Activated CD8-positive, alpha-beta memory T cell treated with anti-CD3 and anti-CD28 coated beads for 4 hours (primary cell): ENCODE results near the gene ARHGAP19.

Experiments
- DNase-seq, 2 donors: peaks; one replicate each; pipeline ENCODE4 v3.0.0-alpha.2; 2020; ENCODE audit warnings: low read depth in 2 of 2

ARHGAP19 gene

DNA sequence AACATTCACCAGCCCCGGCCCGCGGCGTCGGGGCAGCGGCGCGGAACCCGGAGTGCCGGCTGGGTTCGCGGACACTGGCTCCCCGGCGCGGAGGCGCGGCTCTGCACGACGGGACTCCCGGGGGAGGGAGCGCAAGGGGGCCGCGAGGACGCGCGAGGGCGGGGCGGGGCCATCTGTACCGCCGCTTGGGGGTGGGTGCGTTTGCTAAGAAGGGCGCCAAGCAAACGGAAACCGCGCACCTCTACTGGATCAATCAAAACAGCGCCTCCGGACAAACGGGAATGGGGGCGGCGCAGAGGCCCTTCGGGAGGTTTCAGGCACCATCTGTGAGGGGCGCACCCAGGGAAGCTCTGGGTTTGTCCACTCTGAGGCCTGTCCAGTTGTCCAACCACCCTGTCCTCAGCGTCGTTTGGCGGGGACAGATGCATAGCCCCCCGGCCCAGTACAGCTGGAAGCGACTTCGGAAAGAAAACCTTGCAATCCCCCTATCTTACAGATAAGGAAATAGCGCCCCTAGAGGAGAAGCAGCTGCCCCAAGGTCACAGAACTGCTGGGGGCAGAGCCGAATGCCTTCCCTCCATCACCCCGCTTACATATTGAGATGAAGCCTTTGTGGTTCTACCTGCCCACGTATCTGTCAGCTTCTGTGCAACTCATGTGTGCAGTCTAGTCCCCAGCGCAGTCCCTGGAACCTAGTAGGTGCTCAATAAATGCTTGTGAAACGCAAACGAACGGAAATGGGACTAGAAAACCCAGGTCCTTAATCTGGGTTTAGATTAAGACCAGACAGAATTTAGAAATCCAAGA lies 96.0 kb downstream of the ARHGAP19 start:
- peak; percentile 33 to 38 for DNase-seq

DNA sequence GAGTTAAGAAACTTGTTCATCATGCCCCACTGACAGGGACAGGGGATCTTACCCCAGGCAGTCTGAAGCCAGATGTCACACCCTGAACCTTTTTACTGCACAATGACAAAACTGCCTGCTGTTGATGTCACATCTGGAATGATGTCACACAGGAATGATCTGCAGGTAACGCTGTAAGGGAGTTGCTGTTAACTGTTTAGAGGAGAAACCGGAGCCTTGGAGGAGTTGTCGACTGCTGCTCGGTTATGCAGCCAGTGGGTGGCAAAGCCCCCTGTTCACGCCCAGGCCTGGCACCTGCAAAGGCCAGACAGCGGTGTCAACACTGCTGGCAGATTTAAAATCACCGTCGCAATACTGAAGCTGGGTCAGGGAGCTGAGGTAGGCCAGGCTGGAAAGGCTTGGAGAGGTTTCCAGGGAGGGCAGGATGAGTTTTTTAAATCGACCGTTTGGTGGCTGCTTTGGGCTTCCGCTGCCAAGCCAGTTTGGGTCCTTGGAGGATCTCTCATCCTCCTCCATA lies 96.7 kb downstream of the ARHGAP19 start:
- DNase-seq: no peak

DNA sequence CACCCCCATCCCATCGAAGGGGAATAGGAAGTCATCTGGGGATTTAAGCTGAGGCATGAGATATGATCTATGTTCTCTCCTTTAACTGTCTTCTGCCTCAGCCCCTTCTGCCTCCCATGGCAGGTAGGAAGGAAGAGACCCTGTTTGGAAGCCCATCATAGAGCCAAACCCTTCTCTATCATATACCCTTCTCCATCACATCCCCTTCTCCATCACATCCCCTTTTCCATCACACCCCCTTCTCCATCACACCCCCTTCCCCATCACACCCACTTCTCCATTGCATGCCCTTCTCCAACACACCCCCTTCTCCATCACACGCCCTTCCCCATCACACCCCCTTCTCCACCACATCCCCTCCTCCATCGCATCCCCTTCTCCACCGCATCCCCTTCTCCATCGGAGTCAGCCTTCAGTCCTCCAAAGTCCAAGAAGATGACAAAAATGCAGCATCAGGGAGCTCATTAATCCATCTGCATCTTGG lies 99.4 kb downstream of the ARHGAP19 start:
- no peak for DNase-seq

DNA sequence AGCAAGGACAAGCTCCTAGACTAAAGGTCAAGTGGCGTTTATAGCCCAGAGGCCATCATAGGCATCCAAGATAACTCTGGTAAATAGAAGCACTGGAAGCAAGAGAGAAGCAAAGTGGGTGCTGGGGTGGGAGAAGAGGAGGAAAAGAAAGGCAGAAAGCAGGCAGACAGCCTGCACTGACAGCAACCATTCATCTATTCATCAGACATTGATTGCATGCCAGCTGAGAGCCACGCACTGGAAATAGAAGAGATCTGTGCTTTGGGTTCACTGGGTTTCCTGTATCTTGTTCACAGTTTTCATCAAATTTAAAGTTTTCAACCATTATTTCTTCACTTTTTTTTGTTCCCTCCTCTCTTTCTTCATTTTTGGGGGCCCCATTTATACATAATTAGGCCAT lies 102.0 kb downstream of the ARHGAP19 start:
- DNase-seq: no peak

DNA sequence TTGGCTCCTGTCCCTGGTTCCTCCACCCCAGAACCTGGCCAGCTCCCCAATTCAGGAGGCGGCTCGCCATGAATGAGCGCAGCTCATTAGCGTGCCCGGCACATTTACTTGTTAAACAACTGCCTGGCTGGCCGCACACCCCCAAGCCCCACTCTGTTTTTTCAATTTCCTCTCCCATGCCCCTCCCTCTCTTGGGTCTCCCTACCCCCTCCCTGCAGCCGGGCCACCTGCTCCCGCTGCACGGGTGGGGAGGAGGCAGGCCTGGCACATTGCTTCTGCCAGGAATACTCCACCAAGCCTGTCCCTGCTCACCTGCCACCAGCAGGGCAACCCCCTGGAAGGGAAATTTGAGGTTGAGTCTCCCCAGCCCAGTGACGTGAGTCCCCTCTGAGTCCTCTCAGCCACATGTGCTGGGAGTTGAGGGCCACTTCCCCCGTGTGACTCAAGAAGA lies 104.2 kb downstream of the ARHGAP19 start:
- DNase-seq: no peak

DNA sequence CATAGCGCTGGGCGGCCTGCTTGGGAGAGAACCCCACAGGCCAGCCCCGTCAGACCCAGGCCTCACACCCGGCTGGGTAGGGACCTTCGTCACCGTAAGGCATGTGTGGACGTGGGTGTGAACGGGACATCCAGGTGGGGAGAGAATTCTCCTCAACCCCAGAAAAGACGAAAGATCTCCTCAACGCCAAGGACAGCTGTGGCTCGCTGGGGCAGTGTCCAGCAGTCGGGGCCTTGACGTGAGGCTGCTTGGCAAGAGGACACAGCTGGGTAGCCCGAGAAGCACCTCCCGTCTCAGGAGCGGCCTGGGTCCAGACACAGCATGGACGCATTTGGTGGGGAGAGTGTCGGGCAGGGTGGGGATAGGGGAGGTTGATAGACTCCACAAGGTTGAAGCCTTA lies 105.5 kb downstream of the ARHGAP19 start:
- DNase-seq: no peak

DNA sequence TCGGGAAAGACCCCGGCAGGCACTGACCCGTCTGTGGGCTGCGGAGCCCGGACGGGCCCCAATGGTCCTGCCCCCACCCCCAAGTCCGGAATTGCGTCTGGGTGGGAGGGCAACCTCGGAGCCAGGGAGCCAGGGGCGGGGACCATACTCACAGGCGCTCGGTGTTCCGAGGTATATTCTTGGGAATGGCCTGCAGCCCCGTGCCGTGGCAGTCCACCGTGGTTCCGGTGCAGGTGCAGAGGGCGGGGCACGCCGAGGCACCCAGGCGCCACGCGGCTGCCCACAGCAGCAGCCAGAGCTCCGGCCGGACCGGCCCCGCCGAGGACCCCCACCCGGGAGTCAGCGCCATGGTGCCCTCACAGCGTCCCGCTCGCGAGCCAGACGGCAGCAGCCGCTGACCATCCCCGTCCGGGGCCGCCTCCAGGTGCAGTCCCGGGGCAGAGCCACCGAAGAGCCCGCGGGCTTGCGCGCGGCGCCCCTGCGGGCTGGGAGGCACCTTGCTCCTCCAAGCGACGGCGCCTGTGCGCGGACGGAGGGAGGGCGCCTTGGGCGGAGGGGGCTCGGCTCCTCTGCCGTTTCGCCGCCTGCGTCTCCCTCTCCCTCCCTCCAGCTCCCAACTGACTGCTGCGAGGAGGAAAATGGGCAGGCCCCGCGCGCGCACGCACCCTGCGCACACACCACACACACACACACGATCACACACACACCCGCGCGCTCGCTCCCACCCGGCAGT lies 106.9 kb downstream of the ARHGAP19 start, which contains the start of gene SLIT1:
Gene SLIT1 (minus strand): TSS at position 634 of the 733 bp plus-strand sequence. CDS start 285 bp downstream, at position 349.
- no peak for DNase-seq

DNA sequence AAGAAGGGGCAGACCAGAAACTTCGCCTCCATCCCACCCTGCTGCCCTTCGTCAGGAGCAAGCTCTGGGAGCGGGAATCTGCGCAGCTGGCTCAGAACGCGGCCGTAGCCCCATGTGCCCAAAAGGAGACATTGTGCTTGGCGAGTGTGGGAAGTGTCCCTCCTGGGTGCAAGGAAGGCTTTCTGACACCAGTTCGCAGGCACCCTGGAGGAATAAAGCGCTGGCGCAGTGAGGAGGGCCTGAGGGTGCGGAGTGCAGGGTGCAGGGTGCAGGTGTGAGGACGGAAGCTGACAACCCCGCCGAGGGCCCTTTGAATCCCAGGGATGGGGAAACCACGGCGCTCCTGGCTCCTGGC lies 107.5 kb downstream of the ARHGAP19 start:
- no peak for DNase-seq

DNA sequence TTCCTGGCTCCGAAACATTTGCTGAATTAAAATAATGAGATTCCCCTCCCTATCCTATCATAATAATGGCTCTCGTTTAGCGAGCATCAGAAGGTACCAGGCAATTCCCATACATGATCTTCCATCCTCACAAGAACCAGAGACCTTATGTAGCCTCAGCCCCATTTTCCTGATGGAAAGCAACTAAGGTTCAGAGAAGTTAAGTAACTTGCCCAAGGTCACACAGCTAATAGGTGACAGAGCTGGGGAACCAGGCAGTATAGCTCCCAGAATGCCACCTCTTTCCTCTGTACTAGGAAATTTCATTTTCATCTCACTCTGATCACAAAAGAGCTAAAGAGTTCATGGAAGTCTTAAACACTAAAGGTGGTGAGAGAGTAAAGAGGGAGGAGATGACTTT lies 109.1 kb downstream of the ARHGAP19 start:
- no peak for DNase-seq

DNA sequence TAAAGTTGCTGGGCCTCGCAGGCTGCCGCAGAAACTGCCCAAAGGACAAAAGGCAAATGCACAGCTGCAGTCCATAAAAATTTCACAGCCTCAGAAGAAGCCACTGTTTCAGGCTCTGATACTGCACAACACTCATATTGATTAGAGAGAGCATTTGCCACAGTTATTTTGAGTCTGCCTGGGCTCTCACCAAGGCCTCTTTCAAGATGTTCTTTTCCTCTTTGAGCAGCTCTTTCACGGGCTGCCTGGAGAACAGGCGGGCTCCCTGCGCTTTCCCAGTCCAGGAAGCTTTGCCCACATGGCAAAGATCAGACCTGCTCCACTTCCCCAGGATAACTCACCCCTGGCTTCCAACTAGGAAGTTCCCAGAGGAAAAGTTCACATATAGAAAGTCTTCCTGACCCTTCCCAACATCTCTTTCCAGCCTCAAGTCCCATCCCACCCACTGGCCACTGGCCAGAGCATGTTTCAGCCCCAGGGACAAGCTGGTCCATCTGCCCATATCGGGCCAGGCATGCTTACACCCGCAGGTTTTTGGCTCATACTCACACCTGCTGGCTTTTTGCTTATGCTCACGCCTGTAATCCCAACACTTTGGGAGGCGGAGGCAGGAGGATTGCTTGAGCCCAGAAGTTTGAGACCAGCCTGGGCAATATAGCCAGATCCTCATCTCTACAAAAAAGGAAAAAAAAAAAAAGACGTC lies 110.0 kb downstream of the ARHGAP19 start:
- DNase-seq: no peak

DNA sequence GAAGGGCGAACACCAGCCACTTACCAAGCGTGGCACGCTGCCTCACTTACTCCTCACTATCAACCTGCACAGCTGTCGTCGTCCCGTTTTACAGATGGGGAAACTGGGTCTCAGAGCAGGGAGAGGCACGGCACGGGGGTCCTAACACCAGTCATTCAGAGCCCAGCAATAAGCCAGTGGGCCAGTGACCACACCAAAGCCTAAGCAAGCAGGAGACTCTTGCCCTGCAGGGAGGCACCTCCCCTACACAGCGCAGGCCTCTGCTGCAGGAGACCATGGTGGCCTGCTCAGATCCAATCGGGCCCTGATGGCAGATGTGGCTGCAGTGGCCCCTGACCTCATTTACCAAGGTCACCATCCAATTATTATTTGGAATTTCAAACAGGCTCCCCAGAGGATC lies 111.5 kb downstream of the ARHGAP19 start:
- DNase-seq: no peak

DNA sequence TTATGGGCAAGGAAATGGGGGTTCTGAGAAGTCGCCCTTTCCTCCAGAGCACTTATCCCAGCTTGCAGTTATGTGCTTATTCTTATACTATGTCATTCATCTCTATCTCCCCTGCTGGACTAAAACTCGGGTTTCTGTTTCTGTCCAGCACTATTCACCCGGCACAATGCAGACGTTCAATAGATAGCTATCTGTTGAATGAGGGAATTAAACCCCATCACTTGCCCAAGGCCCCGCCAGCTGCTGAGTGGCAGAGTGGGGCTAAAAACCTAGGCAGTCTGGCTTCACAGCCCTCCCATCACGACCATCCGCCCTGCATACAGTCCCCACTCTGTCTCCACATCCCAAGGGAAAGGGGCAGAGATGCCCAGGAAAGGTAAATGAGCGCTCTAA lies 112.1 kb downstream of the ARHGAP19 start:
- DNase-seq: no peak

DNA sequence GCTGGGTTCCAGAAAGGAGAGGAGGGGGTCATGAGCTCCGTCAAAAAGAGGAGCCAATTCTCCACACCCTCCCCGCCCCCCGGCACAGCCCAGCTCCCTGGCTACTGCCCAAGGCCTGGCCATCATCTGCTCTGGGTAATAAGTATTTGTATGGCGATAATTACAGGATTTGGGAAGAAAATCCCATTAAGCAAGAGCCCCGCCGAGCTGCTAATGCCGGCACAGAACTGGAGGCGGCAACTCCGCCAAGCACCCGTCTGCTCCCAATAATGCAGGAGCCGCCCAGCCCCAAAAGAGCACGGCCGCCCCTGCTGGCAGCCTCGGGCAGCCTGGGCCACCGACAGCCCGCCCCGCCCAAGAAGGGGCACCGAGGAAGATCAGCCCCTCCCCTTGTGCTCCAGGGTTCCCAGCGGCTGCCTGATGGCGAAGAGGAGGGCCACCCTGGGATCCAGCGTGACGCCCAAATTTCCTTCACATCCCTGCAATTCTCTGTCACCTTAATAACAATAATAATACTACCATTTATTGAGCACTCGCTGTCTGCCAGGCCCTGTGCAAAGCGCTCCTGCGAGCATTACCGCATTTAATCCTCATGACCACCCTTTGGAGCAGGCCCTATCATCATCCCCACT lies 112.6 kb downstream of the ARHGAP19 start:
- DNase-seq: no peak

DNA sequence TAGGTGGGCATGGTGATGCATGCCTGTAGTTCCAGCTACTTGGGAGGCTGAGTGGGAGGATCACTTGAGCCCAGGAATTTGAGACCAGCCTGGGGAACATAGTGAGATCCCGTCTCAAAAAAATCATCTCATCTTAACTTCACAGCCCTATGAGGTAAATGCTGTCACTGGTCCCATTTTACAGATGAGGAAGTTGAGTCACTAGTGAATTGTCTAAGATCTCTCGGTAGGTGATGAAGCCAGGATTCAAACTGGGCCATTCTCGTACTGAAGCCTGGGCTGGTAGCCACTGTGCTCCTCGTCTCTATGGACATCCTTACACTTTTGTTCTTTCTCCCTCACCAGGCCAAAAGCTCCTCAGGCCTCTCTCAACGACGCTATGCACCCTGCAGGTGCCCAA lies 113.1 kb downstream of the ARHGAP19 start:
- no peak for DNase-seq

DNA sequence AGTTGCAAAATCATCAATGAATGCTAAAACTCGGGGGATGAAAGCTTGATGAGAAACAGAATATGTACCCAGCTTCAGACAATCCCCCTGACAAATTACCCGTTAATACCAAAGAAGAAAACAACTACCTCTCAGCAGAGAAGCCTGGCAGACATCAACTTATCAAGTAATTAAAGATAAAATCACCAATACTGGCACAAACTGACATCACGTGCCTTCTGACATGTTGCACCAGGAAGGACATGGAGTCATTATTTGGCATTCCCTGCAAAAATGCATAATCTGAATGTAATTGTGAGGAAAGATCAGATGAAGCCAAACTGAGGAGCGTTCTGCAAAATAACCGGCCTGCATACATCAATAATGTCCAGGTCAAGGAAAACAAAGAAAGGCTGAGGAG lies 114.4 kb downstream of the ARHGAP19 start:
- no peak for DNase-seq

DNA sequence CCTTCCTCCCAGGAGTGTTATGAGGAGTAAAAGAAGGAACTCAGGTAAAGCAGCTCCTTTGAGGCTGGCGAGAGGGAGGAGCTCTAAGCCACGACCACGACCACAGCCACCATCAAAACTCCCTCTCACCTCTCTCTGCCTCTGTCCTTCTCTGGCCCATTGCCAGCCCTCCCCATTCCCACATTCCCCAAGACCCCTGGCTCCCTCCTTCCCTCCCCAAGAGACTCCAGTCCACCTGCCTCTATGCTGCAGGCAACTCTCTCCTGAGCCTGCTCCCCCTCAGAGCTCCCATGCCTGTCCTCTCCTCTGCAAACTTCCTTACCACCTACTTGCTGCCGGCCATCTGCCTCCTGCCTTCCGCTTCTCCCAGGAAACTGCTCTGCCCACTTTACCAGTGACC lies 116.2 kb downstream of the ARHGAP19 start:
- no peak for DNase-seq

DNA sequence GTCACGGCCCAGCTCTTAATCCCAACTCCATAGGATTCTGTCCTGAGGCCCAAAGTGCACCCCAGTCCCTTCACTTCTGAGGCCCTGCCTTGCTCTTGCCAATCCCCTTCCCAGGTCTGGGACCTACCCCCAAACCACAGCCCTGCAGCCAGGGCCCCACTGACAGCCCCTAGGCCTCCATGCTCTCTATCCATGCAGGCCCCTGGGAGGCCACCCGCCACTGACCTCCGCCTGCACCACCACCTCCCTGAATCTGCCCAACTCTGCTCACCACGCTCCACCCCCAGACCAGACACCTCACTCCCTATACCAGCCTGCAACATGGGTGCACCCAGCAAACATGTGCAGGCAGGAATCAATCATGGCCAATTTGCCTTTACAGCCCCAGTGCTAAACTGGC lies 116.9 kb downstream of the ARHGAP19 start:
- DNase-seq: no peak

DNA sequence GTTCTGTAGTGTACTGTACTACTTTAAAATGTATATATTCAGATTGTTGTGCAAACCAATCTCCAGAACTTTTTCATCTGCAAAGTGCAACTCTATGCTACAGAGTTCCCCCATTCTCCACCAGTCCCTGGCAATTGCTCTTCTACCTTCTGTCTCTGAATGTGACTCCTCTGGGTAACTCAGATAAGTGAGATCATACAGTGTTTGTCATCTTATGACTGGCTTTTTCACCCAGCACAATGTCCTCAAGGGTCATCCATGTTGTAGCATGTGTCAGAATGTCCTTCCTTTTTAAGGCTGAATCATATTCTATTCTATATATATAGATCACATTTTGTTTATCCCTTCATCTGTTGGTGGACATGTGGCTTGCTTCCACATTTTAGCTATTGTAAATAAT lies 117.5 kb downstream of the ARHGAP19 start:
- no peak for DNase-seq

DNA sequence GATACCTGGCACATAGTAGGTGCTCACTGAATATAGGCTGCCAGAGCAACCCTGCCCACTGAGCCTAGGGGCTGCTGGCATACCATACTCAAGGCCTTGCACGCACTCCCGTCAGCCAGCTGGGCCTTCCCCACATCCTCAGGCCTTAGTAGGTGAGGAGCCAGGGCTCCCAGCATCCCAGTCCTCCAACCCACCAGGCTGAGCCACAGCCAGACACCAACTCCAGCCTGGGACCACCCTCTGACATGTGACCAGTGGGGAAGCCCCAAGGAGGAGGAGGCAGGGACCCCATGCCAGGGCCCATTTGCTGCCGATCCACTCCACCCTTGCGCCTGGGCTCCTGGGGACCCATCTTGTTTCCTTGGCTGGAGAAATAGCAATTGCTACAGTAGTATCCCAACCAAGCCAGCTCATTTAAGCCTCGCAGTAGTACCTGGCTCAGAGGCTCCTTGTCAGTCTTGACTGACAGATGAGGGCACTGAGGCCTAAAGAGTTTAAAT lies 118.1 kb downstream of the ARHGAP19 start:
- DNase-seq: no peak

DNA sequence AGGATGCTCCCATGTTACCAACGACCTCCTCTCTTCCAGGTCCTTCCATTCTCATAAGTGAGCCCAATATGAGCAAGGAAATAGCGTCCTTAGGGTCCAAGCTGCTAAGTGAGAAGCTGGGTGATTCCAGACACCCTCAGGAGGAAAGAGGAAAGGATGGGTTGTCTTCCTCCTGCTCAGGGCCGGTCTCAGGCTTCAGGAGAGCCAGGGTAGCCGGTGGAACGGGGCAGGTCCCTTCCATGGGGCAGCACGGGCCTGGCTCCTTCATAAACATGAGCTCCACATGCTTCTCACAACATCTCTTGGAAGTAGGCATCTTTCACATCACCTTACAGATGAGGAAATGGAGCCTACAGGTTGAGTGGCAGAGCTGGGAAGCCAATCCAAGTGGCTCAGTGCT lies 119.4 kb downstream of the ARHGAP19 start:
- no peak for DNase-seq
